HPDE6-E6E7 (cell line): ENCODE results near the gene OR4C45.
"Not testable (repeated sequence)": the region's sequence is repeated elsewhere in the genome, so short reads cannot be mapped to it uniquely, and the experiment has no call there.

ENCODE experiments used
- DNase-seq: peaks from one replicate; pipeline ENCODE4 v3.0.0; 2011; ENCODE audit warnings: missing footprints; ENCODE audit errors: extremely low spot score

OR4C45 gene

DNA sequence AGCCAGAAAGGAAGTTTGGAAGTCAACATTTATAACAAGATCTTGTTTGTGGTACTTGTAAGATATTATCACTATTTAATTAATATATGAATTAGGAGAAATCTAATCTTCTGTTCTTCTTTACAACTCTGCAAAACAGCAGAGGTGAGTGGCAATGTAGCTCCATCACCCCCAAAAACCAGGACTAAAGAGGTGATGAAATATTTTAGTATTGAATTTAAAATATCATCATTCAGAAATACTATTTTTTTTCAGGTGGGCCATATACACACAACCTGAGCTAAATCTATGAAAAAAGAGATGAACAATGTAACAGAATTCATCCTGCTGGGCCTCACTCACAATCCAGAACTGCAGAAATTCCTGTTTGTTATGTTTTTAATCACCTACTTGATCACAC, at the start of gene OR4C45:
Gene OR4C45 (plus strand): TSS at position 301 of the 400 bp plus-strand sequence.
- no peak for DNase-seq

DNA sequence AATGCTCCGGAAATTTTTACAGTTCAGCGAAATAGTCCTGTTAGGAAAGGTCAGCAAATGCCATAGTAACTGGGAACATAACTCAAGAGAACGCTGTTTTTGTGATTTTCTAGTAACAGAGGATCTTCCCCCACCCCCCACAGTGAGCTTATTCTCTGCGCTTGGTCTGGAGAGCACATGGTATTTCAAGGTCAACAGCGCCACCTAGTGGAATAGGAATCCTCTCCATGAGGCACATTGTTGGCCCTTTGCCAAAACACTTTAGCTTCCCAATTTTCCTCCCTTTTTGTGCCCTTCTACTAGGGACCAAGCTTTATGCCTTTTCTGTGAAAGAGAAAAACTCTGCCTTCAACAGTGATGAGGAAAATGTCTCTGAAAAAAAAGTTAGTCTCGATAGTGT, 37.1 kb upstream of the OR4C45 start:
- peak; percentile 5 for DNase-seq

DNA sequence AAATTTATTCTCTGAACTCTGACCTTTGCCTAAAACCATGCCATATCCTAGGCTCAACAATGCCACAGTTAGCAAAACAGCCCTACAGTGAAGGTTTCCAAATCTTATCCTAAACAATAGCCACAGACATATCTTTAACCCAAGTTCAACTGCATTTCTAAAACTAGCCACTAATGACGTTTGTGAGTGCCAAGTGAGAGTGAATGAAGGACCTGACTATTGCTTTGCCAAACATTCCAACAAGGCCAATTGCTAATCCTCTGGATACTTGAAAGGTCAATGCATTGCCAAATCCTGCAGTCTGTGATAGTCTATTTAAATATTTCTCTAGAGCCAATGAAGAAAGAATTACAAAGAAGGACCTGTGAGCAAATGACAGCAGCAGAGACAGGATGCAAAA, 2.5 kb upstream of the OR4C45 start:
- DNase-seq, result no peak

GRCh38 chr11:50036239-50036638, 3.6 kb downstream of the OR4C45 start:
- not testable (repeated sequence) for DNase-seq

DNA sequence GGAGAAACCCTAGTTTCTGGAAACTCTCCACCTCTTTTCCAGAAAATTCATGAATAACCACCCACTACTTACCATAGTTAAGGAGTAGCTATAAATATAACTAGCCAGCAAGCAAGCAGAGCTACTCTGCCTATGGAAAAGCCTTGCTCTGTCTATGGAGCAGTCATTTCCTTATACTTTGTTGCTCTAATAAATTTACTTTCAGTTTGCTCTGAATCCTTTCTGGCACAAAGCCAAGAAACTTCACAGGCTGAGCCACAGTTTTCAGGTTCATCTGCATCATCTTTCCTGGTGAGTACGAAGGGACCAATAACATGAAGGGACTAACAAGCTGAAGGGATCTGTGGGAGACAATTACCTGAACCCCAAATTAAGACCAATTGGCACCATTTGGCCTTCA, 4.6 kb downstream of the OR4C45 start:
- DNase-seq, result no peak

DNA sequence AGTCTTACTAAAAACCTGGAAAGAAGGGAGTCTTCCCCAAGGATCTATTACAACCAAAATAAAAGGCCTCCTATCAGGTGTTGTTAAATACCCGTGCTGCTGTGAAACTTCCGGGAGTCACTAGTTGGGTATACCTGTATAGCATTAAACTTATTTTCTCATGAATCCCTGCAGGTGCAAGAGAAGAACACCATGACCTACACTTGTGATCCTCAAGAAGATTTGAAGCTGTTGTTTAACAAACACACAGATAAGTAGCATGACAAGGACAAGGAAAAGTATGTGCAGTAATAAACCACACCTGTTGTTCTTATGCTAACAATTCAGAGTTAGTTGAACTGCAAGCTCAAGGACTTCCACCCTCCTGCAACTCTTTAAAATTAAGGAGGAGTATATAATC, 12.0 kb downstream of the OR4C45 start:
- DNase-seq, result no peak

DNA sequence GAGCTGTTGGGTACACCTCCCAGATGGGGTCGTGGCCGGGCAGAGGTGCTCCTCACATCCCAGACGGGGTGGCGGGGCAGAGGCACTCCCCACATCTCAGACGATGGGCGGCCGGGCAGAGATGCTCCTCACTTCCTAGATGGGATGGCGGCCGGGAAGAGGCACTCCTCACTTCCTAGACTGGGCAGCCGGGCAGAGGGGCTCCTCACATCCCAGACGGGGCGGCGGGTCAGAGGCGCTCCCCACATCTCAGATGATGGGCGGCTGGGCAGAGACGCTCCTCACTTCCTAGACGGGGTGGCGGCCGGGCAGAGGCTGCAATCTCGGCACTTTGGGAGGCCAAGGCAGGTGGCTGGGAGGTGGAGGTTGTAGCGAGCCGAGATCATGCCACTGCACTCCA, 30.4 kb downstream of the OR4C45 start:
- not testable (repeated sequence) for DNase-seq

- DNase-seq, result no peak
These were observed 37.7 kb downstream of the OR4C45 start for GRCh38 chr11:50070389-50070788.

DNA sequence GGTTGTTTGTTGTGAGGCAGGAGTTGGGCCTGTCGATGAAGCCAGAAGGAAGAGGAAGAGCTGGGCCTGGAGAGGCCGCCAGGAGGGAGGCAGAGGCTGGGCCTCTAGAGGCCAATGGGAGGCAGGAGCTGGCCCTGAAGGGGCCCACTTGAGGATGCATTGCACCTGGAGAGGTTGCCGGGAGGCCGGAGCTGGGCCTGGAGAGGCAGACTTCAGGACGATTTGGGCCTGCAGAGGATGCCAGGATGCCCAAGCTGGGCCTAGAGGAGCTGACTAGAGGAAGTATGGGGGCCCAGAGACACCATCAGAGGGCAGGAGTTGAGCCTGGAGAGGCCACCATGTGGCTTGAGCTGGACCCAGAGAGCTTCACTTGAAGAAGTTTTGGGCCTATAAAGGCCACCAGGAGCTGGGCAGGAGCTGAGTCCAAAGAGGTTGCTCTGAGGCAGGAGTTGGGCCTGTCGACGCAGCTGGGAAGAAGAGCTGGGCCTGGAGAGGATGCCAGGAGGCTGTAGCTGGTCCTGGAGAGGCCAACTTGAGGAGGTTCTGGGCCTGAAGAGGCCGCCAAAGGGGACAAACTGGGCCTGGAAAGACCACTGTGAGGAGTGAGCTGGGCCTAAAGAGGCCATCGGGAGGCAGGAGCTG, 39.0 kb downstream of the OR4C45 start:
- no peak for DNase-seq

DNA sequence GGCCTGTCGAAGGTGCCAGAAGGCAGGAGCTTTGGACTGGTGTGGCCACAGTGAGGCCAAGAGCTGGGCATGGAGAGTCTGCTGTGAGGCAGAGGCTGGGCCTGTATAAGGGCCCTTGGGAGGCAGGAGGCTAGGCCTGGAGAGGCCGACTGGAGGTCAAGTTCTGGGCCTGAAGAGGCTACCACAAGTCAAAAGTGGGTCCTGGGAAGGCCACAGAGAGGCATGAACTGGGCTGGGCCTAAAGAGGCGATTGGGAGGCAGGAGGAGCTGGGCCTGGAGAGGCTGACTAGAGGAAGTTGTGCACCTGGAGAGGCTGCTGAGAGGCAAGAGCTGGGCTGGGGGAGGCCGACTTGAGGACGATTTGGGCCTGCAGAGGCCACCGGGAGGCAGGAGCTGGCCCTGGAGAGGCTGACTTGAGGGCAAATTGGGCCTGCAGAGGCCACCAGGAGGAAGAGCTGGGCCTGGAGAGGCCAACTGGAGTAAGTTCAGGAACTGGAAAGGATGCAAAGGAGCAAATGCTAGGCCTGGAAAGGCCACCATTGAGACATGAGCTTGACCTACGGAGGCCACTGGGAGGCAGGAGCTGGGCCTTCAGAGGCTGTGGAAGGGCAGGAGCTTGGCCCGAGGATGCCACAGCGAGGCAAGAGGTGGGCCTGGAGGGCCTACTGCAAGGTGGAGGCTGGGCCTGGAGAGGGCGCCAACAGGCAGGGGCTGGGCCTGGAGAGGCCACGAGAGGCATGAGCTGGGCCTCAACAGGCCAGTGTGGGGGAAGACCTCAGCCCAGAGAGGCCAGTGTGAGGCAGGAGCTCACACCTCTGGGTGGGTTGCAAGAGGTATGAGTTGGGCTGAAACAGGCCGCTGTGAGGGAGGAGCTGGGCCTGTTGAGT, 39.8 kb downstream of the OR4C45 start:
- no peak for DNase-seq

DNA sequence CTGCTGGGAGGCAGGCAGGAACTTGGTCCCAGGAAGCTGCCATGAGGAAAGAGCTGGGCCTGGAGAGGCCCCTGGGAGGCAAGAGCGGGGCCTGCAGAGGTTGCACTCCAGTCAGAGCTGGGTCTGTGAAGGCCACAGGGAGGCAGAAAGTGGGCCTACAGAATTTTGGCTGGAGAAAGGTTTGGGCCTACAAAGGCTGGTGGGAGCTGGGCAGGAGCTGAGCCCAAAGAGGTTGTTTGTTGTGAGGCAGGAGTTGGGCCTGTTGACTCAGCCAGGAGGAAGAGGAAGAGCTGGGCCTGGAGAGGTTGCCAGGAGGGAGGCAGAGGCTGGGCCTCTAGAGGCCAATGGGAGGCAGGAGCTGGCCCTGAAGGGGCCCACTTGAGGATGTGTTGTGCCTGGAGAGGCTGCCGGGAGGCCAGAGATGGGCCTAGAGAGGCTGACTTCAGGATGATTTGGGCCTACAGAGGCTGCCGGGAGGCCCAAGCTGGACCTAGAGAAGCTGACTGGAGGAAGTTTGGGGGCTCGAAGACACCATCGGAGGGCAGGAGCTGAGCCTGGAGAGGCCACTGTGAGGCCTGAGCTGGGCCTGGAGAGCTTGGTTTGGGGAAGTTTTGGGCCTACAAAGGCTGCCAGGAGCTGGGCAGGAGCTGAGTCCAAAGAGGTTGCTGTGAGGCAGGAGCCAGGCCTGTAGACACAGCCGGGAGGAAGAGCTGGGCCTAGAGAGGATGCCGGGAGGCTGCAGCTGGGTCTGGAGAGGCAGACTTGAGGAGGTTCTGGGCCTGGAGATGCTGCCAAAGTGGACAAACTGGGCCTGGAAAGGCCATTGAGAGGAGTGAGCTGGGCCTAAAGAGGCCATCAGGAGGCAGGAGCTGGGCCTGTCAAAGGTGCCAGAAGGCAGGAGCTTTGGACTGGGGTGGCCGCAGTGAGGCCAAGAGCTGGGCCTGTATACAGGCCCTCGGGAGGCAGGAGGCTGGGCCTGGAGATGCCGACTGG, 40.7 kb downstream of the OR4C45 start:
- DNase-seq, result no peak

DNA sequence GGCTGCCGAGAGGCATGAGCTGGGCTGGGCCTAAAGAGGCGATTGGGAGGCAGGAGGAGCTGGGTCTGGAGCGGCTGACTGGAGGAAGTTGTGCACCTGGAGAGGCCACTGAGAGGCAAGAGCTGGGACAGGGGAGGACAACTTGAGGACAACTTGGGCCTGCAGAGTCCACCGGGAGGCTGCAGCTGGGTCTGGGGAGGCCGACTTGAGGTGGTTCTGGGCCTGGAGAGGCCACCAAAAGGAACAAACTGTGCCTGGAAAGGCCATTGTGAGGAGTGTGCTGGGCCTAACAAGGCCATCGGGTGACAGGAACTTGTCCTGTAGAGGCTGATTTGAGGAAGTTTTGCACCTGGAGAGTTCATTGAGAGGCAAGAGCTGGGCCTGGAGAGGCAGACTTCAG, 41.5 kb downstream of the OR4C45 start:
- DNase-seq, result no peak

GRCh38 chr11:50075856-50076255, 43.2 kb downstream of the OR4C45 start:
- peak; percentile 3 for DNase-seq

GRCh38 chr11:50077526-50077925, 44.9 kb downstream of the OR4C45 start:
- no peak for DNase-seq

DNA sequence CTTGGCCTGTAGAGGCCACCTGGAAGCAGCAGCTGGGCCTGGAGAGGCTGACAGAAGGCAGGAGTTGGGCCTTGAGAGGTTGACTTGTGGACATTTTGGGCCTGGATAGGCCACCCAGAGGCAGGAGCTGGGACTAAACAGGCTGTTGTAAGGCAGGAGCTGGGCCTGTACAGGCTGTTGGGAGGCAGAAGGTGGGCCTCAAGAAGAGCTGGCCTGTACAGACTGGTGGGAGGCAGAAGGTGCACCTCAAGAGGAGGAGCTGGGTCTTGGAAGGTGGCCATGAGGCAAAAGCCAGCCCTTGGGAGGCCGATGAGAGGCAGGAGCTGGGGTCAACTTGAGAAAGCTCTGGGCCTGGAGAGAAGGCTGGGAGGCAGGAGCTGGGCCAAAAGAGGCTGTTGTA, 45.3 kb downstream of the OR4C45 start:
- no peak for DNase-seq

- DNase-seq, result not testable (repeated sequence)
These were observed 46.3 kb downstream of the OR4C45 start for GRCh38 chr11:50078946-50079345.

GRCh38 chr11:50080256-50080655, 47.6 kb downstream of the OR4C45 start:
- DNase-seq, result no peak
